SJSA1 (cell line): ENCODE results near the gene GOLGA6L26. TPM values are rescaled to one million over a fixed set of nuclear protein-coding genes. Genes with fewer than 3 reads are reported as not detected.
"Not testable (repeated sequence)": the region's sequence is repeated elsewhere in the genome, so short reads cannot be mapped to it uniquely, and the experiment has no call there.

ENCODE experiments used
- DNase-seq, 2 experiments: peaks; one replicate each; pipeline ENCODE4 v3.0.0-alpha.2; 2015 to 2020; ENCODE audit warnings: low spot score in 2 of 2, low read depth in 1 of 2
- H3K27ac ChIP-seq: fragments of 250-450 bp; sonication (Bioruptor Pico); 2 replicates; pipeline ENCODE4 v1.5.1; 2020; ENCODE audit warnings: mild to moderate bottlenecking, moderate library complexity
- H3K27me3 ChIP-seq: fragments of 250-450 bp; sonication (Bioruptor Pico); replicated peaks from 2 replicates; pipeline ENCODE4 v1.5.1; 2020; ENCODE audit warnings: mild to moderate bottlenecking, moderate library complexity
- H3K36me3 ChIP-seq: fragments of 250-450 bp; sonication (Bioruptor Pico); 2 replicates; pipeline ENCODE4 v1.5.1; 2020; ENCODE audit warnings: mild to moderate bottlenecking
- H3K4me1 ChIP-seq: fragments of 250-450 bp; sonication (Bioruptor Pico); replicated peaks from 2 replicates; pipeline ENCODE4 v1.6.1; 2021; ENCODE audit warnings: mild to moderate bottlenecking
- H3K4me3 ChIP-seq: fragments of 250-450 bp; sonication (Bioruptor Pico); 2 replicates; pipeline ENCODE4 v1.5.1; 2020; ENCODE audit warnings: mild to moderate bottlenecking
- H3K9me3 ChIP-seq: fragments of 250-450 bp; sonication (Bioruptor Pico); replicated peaks from 2 replicates; pipeline ENCODE4 v1.5.1; 2020; ENCODE audit warnings: mild to moderate bottlenecking
- total RNA-seq: library from RNA; depleted of rRNA; stranded (reverse); fragments of >200 nt; shearing (Covaris generic); gene quantifications from 2 replicates; pipeline ENCODE4 v1.2.3, GENCODE V29; 2014; rRNA removed

The GOLGA6L26 gene
- total RNA-seq, 1 experiment from 2014 or later = not detected

- DNase-seq, H3K4me1 ChIP-seq, H3K27me3 ChIP-seq, H3K27ac ChIP-seq, H3K9me3 ChIP-seq, H3K4me3 ChIP-seq: not testable (repeated sequence)
- H3K36me3 ChIP-seq = peaks cover 13% of the 10 kb centered on the region
Observed at GRCh38 chr15:23305921-23306320, 28.1 kb downstream of the GOLGA6L26 start.

- not testable (repeated sequence) for H3K4me1 ChIP-seq, DNase-seq
Observed at GRCh38 chr15:23304805-23305204, 29.2 kb downstream of the GOLGA6L26 start.

GRCh38 chr15:23304267-23304666 lies 29.7 kb downstream of the GOLGA6L26 start:
- H3K36me3 ChIP-seq = peaks cover 13% of the 10 kb centered on the region
- peak overlapping the region; percentile 40 for H3K4me3 ChIP-seq
- H3K9me3 ChIP-seq, H3K27me3 ChIP-seq, H3K4me1 ChIP-seq, H3K27ac ChIP-seq, DNase-seq: not testable (repeated sequence)

More at GRCh38 chr15:23304805-23305204, 29.2 kb downstream of the GOLGA6L26 start:
- not testable (repeated sequence) for H3K9me3 ChIP-seq, H3K27ac ChIP-seq, H3K27me3 ChIP-seq
- H3K4me3 ChIP-seq = peak overlapping the region; percentile 40
- H3K36me3 ChIP-seq = peaks cover 13% of the 10 kb centered on the region

GRCh38 chr15:23303654-23304053 lies 30.3 kb downstream of the GOLGA6L26 start:
- peaks cover 13% of the 10 kb centered on the region for H3K36me3 ChIP-seq
- not testable (repeated sequence) for H3K4me1 ChIP-seq, H3K9me3 ChIP-seq, DNase-seq, H3K27ac ChIP-seq, H3K27me3 ChIP-seq
- peak overlapping the region; percentile 40 for H3K4me3 ChIP-seq

- not testable (repeated sequence) for H3K27ac ChIP-seq, H3K36me3 ChIP-seq, H3K9me3 ChIP-seq, DNase-seq, H3K27me3 ChIP-seq, H3K4me1 ChIP-seq
- peak overlapping the region; percentile 40 for H3K4me3 ChIP-seq
Observed at GRCh38 chr15:23303246-23303645, 30.8 kb downstream of the GOLGA6L26 start.

Other genes starting within 250 kb of the GOLGA6L26 start
- gene GOLGA6L1, start 197.4 kb downstream of the GOLGA6L26 start, total RNA-seq = not detected in 2 replicates
- gene GOLGA8S, start 20.6 kb upstream of the GOLGA6L26 start, total RNA-seq = 0.05 TPM in 1 of 2 replicates, not detected in the other
- not detected in 2 replicates for gene GOLGA6L2, start 113.0 kb upstream of the GOLGA6L26 start, total RNA-seq
- 0.11 and 0.38 TPM in 2 replicates for gene MKRN3, start 231.5 kb upstream of the GOLGA6L26 start, total RNA-seq